ENCODE measurements around the gene MAML3. TPM values are rescaled to one million over a fixed set of nuclear protein-coding genes. Genes with fewer than 3 reads are reported as not detected.

Gene MAML3
- total and polyA plus RNA-seq, 2 of the 13 experiments (the other 11 are each of a cell fraction or from before 2014, with no cell fraction given): 0.05 to 0.13 TPM

GRCh38 chr4:139857021-139857420 is 297.0 kb downstream of the MAML3 start (continued):
- no peak for TF ChIP-seq NFIB (CRISPR knock-in tag; IDR thresholded peaks at IDR 0.05; ENCODE audit: borderline replicate concordance)
- TF ChIP-seq, protein P1, sequence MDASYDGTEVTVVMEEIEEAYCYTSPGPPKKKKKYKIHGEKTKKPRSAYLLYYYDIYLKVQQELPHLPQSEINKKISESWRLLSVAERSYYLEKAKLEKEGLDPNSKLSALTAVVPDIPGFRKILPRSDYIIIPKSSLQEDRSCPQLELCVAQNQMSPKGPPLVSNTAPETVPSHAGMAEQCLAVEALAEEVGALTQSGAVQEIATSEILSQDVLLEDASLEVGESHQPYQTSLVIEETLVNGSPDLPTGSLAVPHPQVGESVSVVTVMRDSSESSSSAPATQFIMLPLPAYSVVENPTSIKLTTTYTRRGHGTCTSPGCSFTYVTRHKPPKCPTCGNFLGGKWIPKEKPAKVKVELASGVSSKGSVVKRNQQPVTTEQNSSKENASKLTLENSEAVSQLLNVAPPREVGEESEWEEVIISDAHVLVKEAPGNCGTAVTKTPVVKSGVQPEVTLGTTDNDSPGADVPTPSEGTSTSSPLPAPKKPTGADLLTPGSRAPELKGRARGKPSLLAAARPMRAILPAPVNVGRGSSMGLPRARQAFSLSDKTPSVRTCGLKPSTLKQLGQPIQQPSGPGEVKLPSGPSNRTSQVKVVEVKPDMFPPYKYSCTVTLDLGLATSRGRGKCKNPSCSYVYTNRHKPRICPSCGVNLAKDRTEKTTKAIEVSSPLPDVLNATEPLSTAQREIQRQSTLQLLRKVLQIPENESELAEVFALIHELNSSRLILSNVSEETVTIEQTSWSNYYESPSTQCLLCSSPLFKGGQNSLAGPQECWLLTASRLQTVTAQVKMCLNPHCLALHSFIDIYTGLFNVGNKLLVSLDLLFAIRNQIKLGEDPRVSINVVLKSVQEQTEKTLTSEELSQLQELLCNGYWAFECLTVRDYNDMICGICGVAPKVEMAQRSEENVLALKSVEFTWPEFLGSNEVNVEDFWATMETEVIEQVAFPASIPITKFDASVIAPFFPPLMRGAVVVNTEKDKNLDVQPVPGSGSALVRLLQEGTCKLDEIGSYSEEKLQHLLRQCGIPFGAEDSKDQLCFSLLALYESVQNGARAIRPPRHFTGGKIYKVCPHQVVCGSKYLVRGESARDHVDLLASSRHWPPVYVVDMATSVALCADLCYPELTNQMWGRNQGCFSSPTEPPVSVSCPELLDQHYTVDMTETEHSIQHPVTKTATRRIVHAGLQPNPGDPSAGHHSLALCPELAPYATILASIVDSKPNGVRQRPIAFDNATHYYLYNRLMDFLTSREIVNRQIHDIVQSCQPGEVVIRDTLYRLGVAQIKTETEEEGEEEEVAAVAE (CRISPR knock-in tag; IDR thresholded peaks at IDR 0.05; ENCODE audit: borderline replicate concordance): no peak
- TF ChIP-seq ZNF543 (CRISPR knock-in tag; IDR thresholded peaks at IDR 0.05): no peak
- 0 out of 2 replicates have a peak, but pooled peaks have one; percentile 30 for TF ChIP-seq FOSL2 (CRISPR knock-in tag; IDR thresholded peaks at IDR 0.05)
- TF ChIP-seq AHDC1 (CRISPR knock-in tag; IDR thresholded peaks at IDR 0.05; ENCODE audit: borderline replicate concordance): peak; percentile 82; the same call in 1 of the 2 replicates
- peak; percentile 15; the same call in 1 of the 2 replicates for TF ChIP-seq SRF (IDR thresholded peaks at IDR 0.05; ENCODE audit: low read depth, low read length)
- TF ChIP-seq ZBTB20 (CRISPR knock-in tag; IDR thresholded peaks at IDR 0.05; ENCODE audit: borderline replicate concordance, low read depth): 0 out of 2 replicates have a peak, but pooled peaks have one; percentile 25
- no peak for TF ChIP-seq ZNF225 (CRISPR knock-in tag; IDR thresholded peaks at IDR 0.05)
- TF ChIP-seq ZNF678 (CRISPR knock-in tag; IDR thresholded peaks at IDR 0.05): no peak
- peak; percentile 99 for TF ChIP-seq PITX1 (CRISPR knock-in tag; IDR thresholded peaks at IDR 0.05)
- no peak for TF ChIP-seq HCFC1 (IDR thresholded peaks at IDR 0.05; ENCODE audit: low read depth, low read length)
- TF ChIP-seq ZNF800 (CRISPR knock-in tag; IDR thresholded peaks at IDR 0.05): 0 out of 2 replicates have a peak, but pooled peaks have one; percentile 44
- no peak for TF ChIP-seq SUZ12 (IDR thresholded peaks at IDR 0.05; ENCODE audit: low read depth, low read length)
- no peak for TF ChIP-seq MYPOP (CRISPR knock-in tag; IDR thresholded peaks at IDR 0.05)
- peak; percentile 24; the same call in 1 of the 2 replicates for TF ChIP-seq HOXA3 (CRISPR knock-in tag; IDR thresholded peaks at IDR 0.05)
- no peak for TF ChIP-seq ZNF546 (CRISPR knock-in tag; conservative IDR thresholded peaks at IDR 0.05)
- no peak for TF ChIP-seq EZH2 (conservative IDR thresholded peaks at IDR 0.05; ENCODE audit: low read depth, low read length)
- no peak for TF ChIP-seq RXRA (CRISPR knock-in tag; IDR thresholded peaks at IDR 0.05)

All from HepG2 (cell line).